Activated CD8-positive, alpha-beta memory T cell treated with anti-CD3 and anti-CD28 coated beads, Interleukin-2, amount 10 ng/mL, durations not matched to agents 7 days and 5 days (primary cell): Measurements from ENCODE around the gene SINHCAF. TPM values are rescaled to one million over a fixed set of nuclear protein-coding genes. Genes with fewer than 3 reads are reported as not detected.
"Not testable (repeated sequence)": the region's sequence is repeated elsewhere in the genome, so short reads cannot be mapped to it uniquely, and the experiment has no call there.

ENCODE experiments used
- ATAC-seq: fragments of 150-1000 bp; cut with Tn5 transposase; one replicate; pipeline ENCODE4 v1.10.0; 2021; ENCODE audit warnings: moderate library complexity
- CTCF ChIA-PET: fragments of 350-600 bp; sonication (Branson Sonifier 250); formaldehyde crosslinking; loops from one replicate; lab custom pipeline; 2021; ENCODE audit warnings: antibody characterized with exemption; lab: Charles Lee
- DNase-seq: peaks from one replicate; pipeline ENCODE4 v3.0.0-alpha.2; 2020
- H3K27ac Mint-ChIP-seq: one replicate; pipeline ENCODE4 v1.8.0; 2021; ENCODE audit warnings: mild to moderate bottlenecking, mixed read lengths
- H3K27me3 Mint-ChIP-seq: one replicate; pipeline ENCODE4 v1.8.0; 2021; ENCODE audit warnings: mixed read lengths
- H3K36me3 Mint-ChIP-seq: one replicate; pipeline ENCODE4 v1.8.0; 2021; ENCODE audit warnings: mild to moderate bottlenecking, mixed read lengths
- H3K4me1 Mint-ChIP-seq: one replicate; pipeline ENCODE4 v1.8.0; 2021; ENCODE audit warnings: mixed read lengths
- H3K4me3 Mint-ChIP-seq: one replicate; pipeline ENCODE4 v1.8.0; 2021; ENCODE audit warnings: mild to moderate bottlenecking, moderate library complexity, mixed read lengths
- H3K9me3 Mint-ChIP-seq: one replicate; pipeline ENCODE4 v1.8.0; 2022; ENCODE audit warnings: low read depth, mixed read lengths
- total RNA-seq, 2 experiments: library from RNA; stranded (reverse); gene quantifications; one replicate each; pipeline ENCODE4 v1.2.3, GENCODE V29; 2021

SINHCAF gene
- total RNA-seq, 2 experiments from 2014 or later: 78.5 to 120 TPM

GRCh38 chr12:31288381-31288780, 37.6 kb downstream of the SINHCAF start:
- CTCF ChIA-PET: interaction anchor here (1.0 kb wide), 1 partner anchor 16 kb away, joined by 3 read pairs; no protein-coding TSS in a partner anchor

GRCh38 chr12:31280183-31280582, 45.8 kb downstream of the SINHCAF start:
- H3K9me3 Mint-ChIP-seq: no peaks in the 10 kb centered on the region
- no peak overlapping the region for H3K4me3 Mint-ChIP-seq
- DNase-seq: no peak
- CTCF ChIA-PET: interaction anchor here (2.0 kb wide), 1 partner anchor 8 kb away, joined by 4 read pairs; no protein-coding TSS in a partner anchor
- no peak for ATAC-seq
- H3K27me3 Mint-ChIP-seq: no peaks in the 10 kb centered on the region
- H3K27ac Mint-ChIP-seq: no peak overlapping the region
- peaks cover 41% of the 10 kb centered on the region for H3K36me3 Mint-ChIP-seq
- H3K4me1 Mint-ChIP-seq: no peaks in the 10 kb centered on the region

More at GRCh38 chr12:31288381-31288780, 37.6 kb downstream of the SINHCAF start:
- Mint-ChIP-seq H3K9me3 (no peaks in the 10 kb centered on the region), H3K27me3 (no peaks in the 10 kb centered on the region), H3K4me3 (no peak overlapping the region), H3K27ac (peak overlapping the region; percentile 6), H3K4me1 (no peaks in the 10 kb centered on the region), H3K36me3 (peaks cover 63% of the 10 kb centered on the region)
- no peak for ATAC-seq
- DNase-seq: no peak

GRCh38 chr12:31279390-31279924, 46.5 kb downstream of the SINHCAF start:
- no peaks in the 10 kb centered on the region for H3K4me1 Mint-ChIP-seq
- CTCF ChIA-PET: interaction anchor here (2.0 kb wide), 1 partner anchor 8 kb away, joined by 4 read pairs; no protein-coding TSS in a partner anchor
- ATAC-seq (no peak), DNase-seq (no peak)
- no peak overlapping the region for H3K4me3 Mint-ChIP-seq
- H3K9me3 Mint-ChIP-seq: no peaks in the 10 kb centered on the region
- no peaks in the 10 kb centered on the region for H3K27me3 Mint-ChIP-seq
- H3K27ac Mint-ChIP-seq: peak overlapping the region; percentile 43
- peaks cover 36% of the 10 kb centered on the region for H3K36me3 Mint-ChIP-seq

GRCh38 chr12:31278832-31279231, 47.1 kb downstream of the SINHCAF start:
- no peaks in the 10 kb centered on the region for H3K27me3 Mint-ChIP-seq
- H3K4me3 Mint-ChIP-seq: no peak overlapping the region
- DNase-seq (no peak), ATAC-seq (no peak)
- H3K4me1 Mint-ChIP-seq: no peaks in the 10 kb centered on the region
- CTCF ChIA-PET: interaction anchor here (1.1 kb wide), 1 partner anchor 9 kb away, joined by 3 read pairs; no protein-coding TSS in a partner anchor
- no peak overlapping the region for H3K27ac Mint-ChIP-seq
- peaks cover 31% of the 10 kb centered on the region for H3K36me3 Mint-ChIP-seq
- no peaks in the 10 kb centered on the region for H3K9me3 Mint-ChIP-seq

- Mint-ChIP-seq H3K27me3 (no peaks in the 10 kb centered on the region), H3K9me3 (no peaks in the 10 kb centered on the region), H3K4me1 (no peaks in the 10 kb centered on the region), H3K4me3 (no peak overlapping the region), H3K36me3 (peaks cover 28% of the 10 kb centered on the region), H3K27ac (no peak overlapping the region)
- DNase-seq: no peak
- CTCF ChIA-PET: interaction anchor here (1.1 kb wide), 1 partner anchor 9 kb away, joined by 3 read pairs; no protein-coding TSS in a partner anchor
- ATAC-seq: no peak
Measured at GRCh38 chr12:31278424-31278823, 47.5 kb downstream of the SINHCAF start.

GRCh38 chr12:31277081-31277480, 48.9 kb downstream of the SINHCAF start:
- Mint-ChIP-seq H3K4me1 (no peaks in the 10 kb centered on the region), H3K27me3 (no peaks in the 10 kb centered on the region), H3K9me3 (no peaks in the 10 kb centered on the region), H3K4me3 (no peak overlapping the region), H3K36me3 (peaks cover 21% of the 10 kb centered on the region), H3K27ac (no peak overlapping the region)
- CTCF ChIA-PET: no interaction called here
- ATAC-seq: no peak
- no peak for DNase-seq

GRCh38 chr12:31275491-31275890, 50.5 kb downstream of the SINHCAF start:
- Mint-ChIP-seq H3K27me3 (no peaks in the 10 kb centered on the region), H3K4me1 (no peaks in the 10 kb centered on the region), H3K9me3 (no peaks in the 10 kb centered on the region), H3K27ac (no peak overlapping the region), H3K4me3 (no peak overlapping the region), H3K36me3 (peaks cover 17% of the 10 kb centered on the region)
- CTCF ChIA-PET: interaction anchor here (0.9 kb wide), 2 partner anchors 24 to 128 kb away, joined by 3 read pairs; no protein-coding TSS in a partner anchor
- ATAC-seq: no peak
- DNase-seq: no peak

GRCh38 chr12:31274520-31275300, 51.2 kb downstream of the SINHCAF start:
- CTCF ChIA-PET: interaction anchor here (0.7 to 1.0 kb wide), 5 partner anchors 10 to 428 kb away, joined by 3 to 4 read pairs (median 3); no protein-coding TSS in a partner anchor
- DNase-seq (no peak), ATAC-seq (no peak)
- Mint-ChIP-seq H3K4me3 (no peak overlapping the region), H3K9me3 (no peaks in the 10 kb centered on the region), H3K4me1 (no peaks in the 10 kb centered on the region), H3K27ac (no peak overlapping the region), H3K27me3 (no peaks in the 10 kb centered on the region), H3K36me3 (peaks cover 15% of the 10 kb centered on the region)

- not testable (repeated sequence) for DNase-seq, H3K4me1 Mint-ChIP-seq, H3K27me3 Mint-ChIP-seq, ATAC-seq, H3K9me3 Mint-ChIP-seq, H3K4me3 Mint-ChIP-seq, H3K27ac Mint-ChIP-seq
- CTCF ChIA-PET: interaction anchor here (1.0 to 1.3 kb wide), 2 partner anchors 9 to 14 kb away, joined by 3 read pairs; no protein-coding TSS in a partner anchor
- H3K36me3 Mint-ChIP-seq: peaks cover 12% of the 10 kb centered on the region
Measured at GRCh38 chr12:31273794-31274193, 52.2 kb downstream of the SINHCAF start.

GRCh38 chr12:31272607-31273225, 53.2 kb downstream of the SINHCAF start:
- Mint-ChIP-seq H3K27ac (no peak overlapping the region), H3K36me3 (peaks cover 12% of the 10 kb centered on the region)
- CTCF ChIA-PET: interaction anchor here (1.1 to 3.5 kb wide), 21 partner anchors 10 to 425 kb away, joined by 3 to 30 read pairs (median 8); partner anchors contain the start of gene SINHCAF

GRCh38 chr12:31267966-31268365, 58.0 kb downstream of the SINHCAF start:
- no peak for ATAC-seq
- H3K4me1 Mint-ChIP-seq: peaks cover 2% of the 10 kb centered on the region
- no peaks in the 10 kb centered on the region for H3K27me3 Mint-ChIP-seq
- DNase-seq: no peak
- CTCF ChIA-PET: interaction anchor here (1.6 kb wide), 1 partner anchor 14 kb away, joined by 4 read pairs; no protein-coding TSS in a partner anchor
- H3K4me3 Mint-ChIP-seq: no peak overlapping the region
- no peaks in the 10 kb centered on the region for H3K36me3 Mint-ChIP-seq
- H3K9me3 Mint-ChIP-seq: no peaks in the 10 kb centered on the region
- no peak overlapping the region for H3K27ac Mint-ChIP-seq

More at GRCh38 chr12:31272607-31273225, 53.2 kb downstream of the SINHCAF start:
- Mint-ChIP-seq H3K4me1 (no peaks in the 10 kb centered on the region), H3K4me3 (no peak overlapping the region), H3K27me3 (no peaks in the 10 kb centered on the region), H3K9me3 (no peaks in the 10 kb centered on the region)
- ATAC-seq: no peak
- DNase-seq: no peak

GRCh38 chr12:31265722-31266121, 60.2 kb downstream of the SINHCAF start:
- no peak overlapping the region for H3K27ac Mint-ChIP-seq
- no peak overlapping the region for H3K4me3 Mint-ChIP-seq
- DNase-seq: no peak
- no peaks in the 10 kb centered on the region for H3K9me3 Mint-ChIP-seq
- H3K36me3 Mint-ChIP-seq: no peaks in the 10 kb centered on the region
- CTCF ChIA-PET: interaction anchor here (0.8 kb wide), 1 partner anchor 418 kb away, joined by 3 read pairs; no protein-coding TSS in a partner anchor
- no peaks in the 10 kb centered on the region for H3K27me3 Mint-ChIP-seq
- ATAC-seq: no peak
- H3K4me1 Mint-ChIP-seq: peaks cover 2% of the 10 kb centered on the region

- CTCF ChIA-PET: interaction anchor here (5.4 kb wide), 1 partner anchor 8 kb away, joined by 30 read pairs; no protein-coding TSS in a partner anchor
- ATAC-seq (no peak), DNase-seq (no peak)
- no peak overlapping the region for H3K4me3 Mint-ChIP-seq
- H3K27me3 Mint-ChIP-seq: no peaks in the 10 kb centered on the region
- no peaks in the 10 kb centered on the region for H3K9me3 Mint-ChIP-seq
- no peak overlapping the region for H3K27ac Mint-ChIP-seq
- peaks cover 2% of the 10 kb centered on the region for H3K4me1 Mint-ChIP-seq
- no peaks in the 10 kb centered on the region for H3K36me3 Mint-ChIP-seq
Measured at GRCh38 chr12:31263661-31264060, 62.3 kb downstream of the SINHCAF start.
